NCI-H345 treated with DMSO at 0.1 percent for 48 hours (cell line): ENCODE results near the gene HOXB8.

Experiments
- DNase-seq: peaks from one replicate; lab custom pipeline; 2025; ENCODE audit not compliant: unreplicated experiment; lab: John Stamatoyannopoulos, UW

The HOXB8 gene

GRCh38 chr17:48596735-48597527, 18.2 kb downstream of the HOXB8 start:
- DNase-seq = no peak

GRCh38 chr17:48596000-48596734, 18.9 kb downstream of the HOXB8 start:
- no peak for DNase-seq

- DNase-seq = no peak
Observed at GRCh38 chr17:48595278-48595999, 19.7 kb downstream of the HOXB8 start.

- no peak for DNase-seq
Observed at GRCh38 chr17:48594538-48595277, 20.4 kb downstream of the HOXB8 start.

DNA sequence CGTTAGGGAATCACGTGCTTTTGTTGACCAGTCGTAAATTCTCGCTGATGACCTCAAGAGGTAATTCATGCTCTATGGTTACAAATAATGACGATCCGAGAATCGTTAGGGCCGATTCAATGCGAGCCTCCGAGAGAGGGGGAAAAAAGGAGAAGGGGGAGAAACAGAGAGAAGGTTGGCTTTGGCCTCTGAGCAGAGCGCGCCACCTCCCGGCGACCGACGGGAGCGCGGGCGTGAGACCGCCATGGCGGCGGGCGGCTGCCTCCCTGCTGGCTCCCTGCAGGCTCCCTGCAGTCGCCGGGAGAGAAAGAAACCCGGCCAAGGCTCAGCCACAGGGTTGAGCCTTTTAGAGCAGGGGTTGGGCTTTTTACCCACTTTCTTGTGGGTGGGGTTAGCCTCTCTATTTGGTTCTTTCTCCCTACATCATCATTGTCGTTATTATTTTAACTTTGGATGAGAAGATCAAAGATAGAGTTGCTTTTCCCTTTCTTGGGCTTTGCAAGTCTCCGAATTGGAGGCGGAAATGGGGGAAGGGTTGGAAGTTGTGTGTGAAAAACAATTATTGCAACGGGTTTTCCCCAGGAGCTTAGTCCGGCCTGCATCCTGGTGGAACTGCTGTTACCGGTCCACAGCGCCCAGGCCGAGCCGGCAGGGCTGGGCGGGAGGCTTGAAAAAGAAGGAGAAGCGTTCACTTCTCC, 21.1 kb downstream of the HOXB8 start:
- DNase-seq = peak; percentile 95

DNA sequence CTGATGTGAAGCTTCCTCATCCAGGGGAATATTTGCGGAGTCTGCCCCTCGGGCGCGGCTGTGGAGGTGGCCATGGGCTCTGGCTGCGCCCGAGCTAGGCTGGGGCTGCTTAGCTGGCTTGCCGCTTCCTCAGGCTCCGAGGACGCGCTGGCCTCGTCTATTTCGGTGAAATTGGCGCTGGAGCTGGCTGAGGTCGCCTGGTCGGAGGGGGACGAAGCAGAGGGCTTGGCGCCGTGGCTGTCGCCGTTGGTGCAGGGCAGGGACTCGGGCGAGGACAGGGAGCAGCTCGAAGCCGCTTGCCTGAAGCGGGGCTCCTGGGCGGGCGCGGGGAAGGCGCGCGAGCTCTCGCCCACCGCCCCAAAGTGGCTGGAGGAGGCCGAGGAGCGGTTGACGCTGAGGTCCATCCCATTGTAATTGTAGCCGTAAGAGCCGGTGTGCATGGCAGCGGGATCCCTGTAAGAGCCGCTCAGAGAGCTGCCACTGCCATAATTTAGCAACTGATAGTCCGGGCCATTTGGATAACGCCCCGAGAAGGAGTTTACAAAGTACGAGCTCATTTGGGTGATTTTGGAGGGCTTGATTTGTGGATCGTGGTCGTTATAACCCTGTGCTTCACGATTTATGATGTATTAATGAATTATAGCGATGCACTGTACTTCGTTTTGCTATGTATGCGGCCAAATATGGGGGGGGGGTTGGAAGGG, 21.8 kb downstream of the HOXB8 start, which contains the start of gene HOXB5:
TSS of gene HOXB5 (minus strand) at position 654 of the 704 bp plus-strand sequence. CDS start at position 557, 97 bp downstream.
- peak; percentile 83 for DNase-seq

DNA sequence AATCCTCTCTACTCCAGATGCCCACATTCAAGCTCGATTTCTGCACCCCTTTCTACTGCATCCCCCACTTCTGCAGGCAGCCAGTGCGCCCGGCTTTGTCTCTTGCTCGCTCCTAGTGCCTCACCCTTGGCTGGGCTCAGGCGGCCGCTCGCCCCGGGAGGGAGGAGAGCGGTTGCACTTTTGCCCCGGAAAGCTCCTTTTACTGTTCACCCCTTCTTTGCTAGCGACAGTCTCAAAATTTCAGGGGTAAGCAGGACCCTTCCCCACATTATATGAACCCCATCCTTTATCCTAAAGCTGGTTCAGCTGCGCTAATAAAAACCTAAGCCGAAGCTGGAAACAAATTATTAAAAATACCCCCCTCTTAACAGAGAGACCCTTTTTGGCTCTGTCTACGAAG, 22.5 kb downstream of the HOXB8 start:
- DNase-seq = no peak

GRCh38 chr17:48592057-48592514, 23.0 kb downstream of the HOXB8 start:
- DNase-seq = peak; percentile 38

- peak; percentile 69 for DNase-seq
Observed at GRCh38 chr17:48591255-48592056, 23.6 kb downstream of the HOXB8 start.

DNA sequence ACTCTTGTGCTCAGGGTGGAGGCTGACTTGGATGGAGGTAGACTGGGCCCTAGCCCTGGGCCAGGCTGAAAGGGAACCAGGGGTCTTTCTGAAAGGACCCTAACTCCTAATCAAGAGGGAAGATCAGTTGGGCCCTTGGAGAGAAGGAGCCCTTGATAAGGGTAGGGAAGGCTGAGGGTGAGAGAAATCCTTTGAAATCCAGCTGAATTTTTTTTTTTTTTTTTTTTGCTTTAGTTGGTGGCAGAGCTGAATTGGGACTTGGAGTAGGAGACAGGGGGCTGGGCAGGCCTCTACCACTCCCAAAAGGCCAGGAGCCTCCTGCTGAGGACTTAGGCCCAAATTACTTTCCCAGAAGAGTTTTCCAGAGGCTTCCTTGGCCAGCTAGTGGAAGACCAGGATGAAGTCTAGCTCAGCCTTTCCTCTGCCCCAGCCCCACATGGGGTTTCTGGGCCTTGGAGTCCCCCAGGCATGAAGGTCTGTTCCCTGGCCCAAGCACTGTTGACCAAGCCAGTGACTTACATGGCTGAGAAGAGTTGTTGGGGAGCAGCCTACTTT, 24.4 kb downstream of the HOXB8 start:
- no peak for DNase-seq

DNA sequence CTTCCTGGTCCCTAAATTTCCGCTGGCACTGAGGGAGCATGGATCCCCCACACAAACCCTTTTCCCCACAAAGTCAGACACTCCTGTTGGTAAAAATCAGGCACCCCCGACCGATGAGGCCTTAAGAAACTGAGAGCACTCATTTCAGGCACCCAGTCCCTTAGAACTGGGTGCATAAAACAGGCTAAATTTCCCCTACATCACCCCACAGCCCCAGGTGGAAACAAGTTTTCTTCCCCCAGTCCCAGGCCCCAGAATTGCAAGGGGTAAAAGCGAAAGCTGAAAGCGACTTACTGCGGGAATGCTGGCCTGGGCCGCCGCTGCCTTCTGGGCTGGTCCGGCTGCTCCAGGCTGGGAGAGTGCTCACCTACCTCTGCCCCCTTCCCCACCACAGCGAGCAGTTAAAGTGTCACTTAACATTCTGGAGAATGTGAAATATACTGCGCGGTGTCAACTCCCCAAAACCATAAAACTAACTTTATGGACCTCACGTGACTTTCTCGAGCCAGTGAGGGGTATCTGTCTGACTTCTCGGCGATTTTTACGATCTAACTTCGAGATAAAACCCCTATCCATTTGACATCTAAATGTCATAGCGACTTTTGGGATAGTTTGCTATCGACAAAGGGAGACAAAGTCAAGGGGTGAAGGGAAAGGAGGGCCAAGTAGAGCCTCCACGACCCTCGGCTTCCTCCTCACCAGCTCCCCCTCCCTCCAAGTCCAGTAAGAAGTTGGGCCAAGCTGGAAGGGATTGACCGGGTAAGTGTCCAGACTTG, 25.1 kb downstream of the HOXB8 start, which contains the start of gene HOXB3:
TSS of gene HOXB3 (minus strand) at position 411 of the 776 bp plus-strand sequence. CDS start 37,767 bp downstream, outside the sequence.
- DNase-seq = peak; percentile 55

- DNase-seq = peak; percentile 66
Observed at GRCh38 chr17:48589060-48589830, 25.8 kb downstream of the HOXB8 start.

DNA sequence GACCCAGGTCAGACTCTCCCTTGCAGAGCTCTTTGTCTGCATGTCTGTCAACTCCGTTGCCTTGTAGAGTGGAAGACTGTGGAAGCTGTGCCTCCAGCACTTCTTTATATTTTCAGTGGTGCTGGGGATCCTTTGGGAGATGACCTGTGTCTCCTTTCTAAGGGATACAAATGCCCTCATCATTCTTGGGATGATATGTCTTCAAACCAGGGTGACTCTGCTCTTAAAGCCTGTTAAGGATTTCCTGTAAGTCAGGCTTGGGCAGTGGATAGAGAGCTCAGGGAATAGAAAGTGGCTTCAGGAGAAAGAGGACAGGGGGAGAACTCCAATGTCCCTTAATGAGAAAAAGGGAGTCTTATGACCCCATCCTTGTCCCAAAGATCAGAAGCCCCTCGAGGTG, 26.6 kb downstream of the HOXB8 start:
- DNase-seq = peak; percentile 19

DNA sequence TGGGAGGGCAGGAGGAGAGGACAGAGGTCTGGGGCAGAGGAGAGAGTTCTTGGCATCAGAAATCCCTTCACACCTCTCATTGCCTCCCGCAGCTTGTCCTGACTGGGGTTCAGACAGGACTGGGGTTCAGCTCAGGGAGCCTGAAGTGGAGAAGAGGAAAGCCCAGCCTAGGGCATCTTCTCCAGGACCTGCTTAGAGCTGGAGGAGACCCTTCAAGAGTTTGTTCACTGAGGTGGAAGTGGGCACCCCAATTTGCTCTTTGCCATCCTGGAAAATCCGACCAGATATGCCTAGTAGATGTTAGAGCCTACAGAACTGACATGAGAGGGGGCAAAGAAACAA, 27.0 kb downstream of the HOXB8 start:
- DNase-seq = no peak

DNA sequence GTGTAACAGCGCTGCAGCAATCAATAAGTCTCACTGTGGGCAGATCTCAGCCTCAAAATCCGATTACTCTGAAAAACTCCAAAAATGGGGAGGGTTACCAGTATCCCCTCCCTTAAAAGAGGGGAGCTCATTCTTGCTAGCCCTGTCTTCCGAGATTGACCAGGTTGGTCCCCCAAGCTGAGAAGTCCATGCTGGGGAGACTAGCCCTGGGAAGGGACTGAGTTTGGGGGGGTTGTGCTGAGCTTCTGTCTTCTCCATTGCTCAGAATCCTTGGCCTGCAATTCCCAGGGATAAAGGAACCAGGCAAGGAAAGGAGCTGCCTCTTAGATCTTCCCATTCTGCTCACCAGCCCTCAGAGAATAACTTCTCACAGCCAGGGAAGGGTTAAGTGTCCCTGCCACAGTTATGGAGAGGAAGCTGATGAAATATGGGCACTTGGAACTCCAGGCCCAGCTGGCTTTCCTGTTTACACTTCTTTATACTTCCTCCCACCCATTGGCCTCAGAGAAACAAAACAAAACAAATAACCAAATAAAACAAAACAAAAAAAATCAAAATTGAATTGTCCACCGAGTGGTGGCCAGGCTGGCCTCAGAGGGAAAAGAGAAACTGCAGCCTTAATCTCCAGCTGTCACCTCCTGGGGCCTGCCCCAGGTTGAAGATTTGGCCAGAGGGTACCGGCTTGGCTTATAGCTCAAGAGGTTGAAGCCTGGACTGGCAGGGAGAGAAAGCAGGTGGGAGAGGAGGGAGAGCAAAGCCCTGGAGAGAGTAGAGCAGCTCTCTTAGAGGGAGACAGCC, 27.6 kb downstream of the HOXB8 start:
- DNase-seq = peak; percentile 94
